HepG2 (cell line): ENCODE data around the gene CLCN4. TPM values are rescaled to one million over a fixed set of nuclear protein-coding genes. Genes with fewer than 3 reads are reported as not detected.

Experiments
- ATAC-seq: fragments of 200-7000 bp; cut with Tn5 transposase; 3 replicates; pipeline ENCODE4 v1.9.1; 2020; ENCODE audit warnings: mild to moderate bottlenecking, moderate library complexity
- BruUV-seq: library from RNA; stranded (reverse); fragments of 400-500 nt; replicated peaks from 2 replicates; lab custom pipeline; 2021; lab: Mats Ljungman, UMichigan
- CTCF ChIA-PET: fragments of 300-600 bp; formaldehyde crosslinking; extraction: SDS; loops from one replicate; lab custom pipeline; 2021; ENCODE audit warnings: low total read pairs, inconsistent platforms, low intra/inter-chr PET ratio; lab: Yijun Ruan, JAX
- POLR2A ChIA-PET: fragments of 350-600 bp; sonication (Branson Sonifier 250); formaldehyde crosslinking; loops from one replicate; lab custom pipeline; 2020; ENCODE audit warnings: antibody characterized with exemption, inconsistent platforms; lab: Yijun Ruan, JAX
- DNase-seq: peaks from one replicate; pipeline ENCODE4 v3.0.0-alpha.2; 2015; ENCODE audit warnings: low spot score
- FAIRE-seq: peaks from 3 replicates; lab custom pipeline; 2011; peaks lifted over from hg19 to GRCh38; lab: Jason Lieb, UNC
- H2AFZ ChIP-seq: one replicate; pipeline ENCODE4 v1.6.1; 2011; ENCODE audit warnings: low read length, inconsistent platforms
- H3K27ac ChIP-seq: fragments of 300-600 bp; 3 replicates; pipeline ENCODE4 v1.8.0; 2011; ENCODE audit warnings: mixed run types, mild to moderate bottlenecking, mixed read lengths, low read length, inconsistent platforms; ENCODE audit not compliant: insufficient read depth; ENCODE audit errors: extremely low read length
- H3K27me3 ChIP-seq, 2 experiments: fragments of 200-600 bp in 1 of 2; 2 replicates in 1 of 2; 3 replicates in 1 of 2; pipeline versions ENCODE4 v1.6.0 to v1.8.0; 2011; ENCODE audit warnings: low read length in 2 of 2, mild to moderate bottlenecking in 2 of 2, moderate library complexity in 2 of 2, inconsistent platforms in 1 of 2; ENCODE audit not compliant: insufficient read depth in 2 of 2, control insufficient read depth in 1 of 2
- H3K36me3 ChIP-seq, 2 experiments: fragments of 200-600 bp in 1 of 2; replicated peaks in 1 of 2; 2 replicates in 1 of 2; 3 replicates in 1 of 2; pipeline versions ENCODE4 v1.5.1 to v1.8.0; 2011; ENCODE audit warnings: low read length in 2 of 2, inconsistent platforms in 1 of 2; ENCODE audit not compliant: insufficient read depth in 2 of 2, control insufficient read depth in 1 of 2
- H3K4me1 ChIP-seq: 2 replicates; pipeline ENCODE4 v1.5.1; 2012; ENCODE audit warnings: low read length, inconsistent platforms; ENCODE audit not compliant: insufficient read depth
- H3K4me2 ChIP-seq: 2 replicates; pipeline ENCODE4 v1.6.0; 2011; ENCODE audit warnings: low read depth, low read length, inconsistent platforms
- H3K4me3 ChIP-seq, 3 experiments: fragments of 200-600 bp in 1 of 3; sonication (generic), shearing (Covaris generic) in 1 of 3; replicated peaks in 1 of 3; 2 replicates each; pipeline ENCODE4 v1.5.1; 2011 to 2016; ENCODE audit warnings: low read length in 3 of 3, inconsistent platforms in 2 of 3, low read depth in 2 of 3, mild to moderate bottlenecking in 2 of 3, control low read depth in 1 of 3, mixed read lengths in 1 of 3; ENCODE audit not compliant: insufficient read depth in 1 of 3
- H3K79me2 ChIP-seq: one replicate; pipeline ENCODE4 v1.6.1; 2011; ENCODE audit warnings: low read length, inconsistent platforms; ENCODE audit not compliant: insufficient read depth
- H3K9ac ChIP-seq: 2 replicates; pipeline ENCODE4 v1.6.0; 2011; ENCODE audit warnings: mild to moderate bottlenecking, low read depth, low read length, inconsistent platforms; ENCODE audit not compliant: insufficient read depth
- H3K9me3 ChIP-seq: 2 replicates; pipeline ENCODE4 v1.5.1; 2012; ENCODE audit warnings: mild to moderate bottlenecking, low read length
- H4K20me1 ChIP-seq: 2 replicates; pipeline ENCODE4 v1.6.0; 2011; ENCODE audit warnings: inconsistent platforms, mild to moderate bottlenecking, low read length, moderate library complexity; ENCODE audit not compliant: insufficient read depth
- ATAD3A ChIP-seq: sonication (generic); formaldehyde crosslinking; IDR thresholded peaks from 2 replicates; pipeline ENCODE4 v1.4.0; 2020; ENCODE audit warnings: missing genetic modification reagents
- ATF7-NPFF ChIP-seq: sonication (generic); formaldehyde crosslinking; IDR thresholded peaks from 2 replicates; pipeline ENCODE4 v1.8.1; 2023; ENCODE audit warnings: mild to moderate bottlenecking, low read depth, missing genetic modification reagents, moderate library complexity
- BRF2 ChIP-seq: sonication (generic); formaldehyde crosslinking; IDR thresholded peaks from 2 replicates; pipeline ENCODE4 v1.8.1; 2022; ENCODE audit warnings: mild to moderate bottlenecking, missing genetic modification reagents
- DR1 ChIP-seq: sonication (generic); formaldehyde crosslinking; IDR thresholded peaks from 2 replicates; pipeline ENCODE4 v1.8.0; 2021; ENCODE audit warnings: mild to moderate bottlenecking, missing genetic modification reagents, inconsistent platforms
- HMGA1 ChIP-seq: sonication (generic); formaldehyde crosslinking; conservative IDR thresholded peaks from 2 replicates; pipeline ENCODE4 v1.4.0; 2020; ENCODE audit warnings: missing genetic modification reagents
- LRRFIP1 ChIP-seq: sonication (generic); formaldehyde crosslinking; conservative IDR thresholded peaks from 2 replicates; pipeline ENCODE4 v1.4.0; 2020; ENCODE audit warnings: missing genetic modification reagents
- MAF1 ChIP-seq: sonication (generic); formaldehyde crosslinking; IDR thresholded peaks from 2 replicates; pipeline ENCODE4 v1.5.0; 2020; ENCODE audit warnings: missing genetic modification reagents, borderline replicate concordance
- MIXL1 ChIP-seq: IDR thresholded peaks from 2 replicates; pipeline ENCODE4 v1.6.1; 2016
- SRSF1 ChIP-seq: fragments of 200-400 bp; formaldehyde crosslinking; optimal IDR thresholded peaks from 2 replicates; pipeline ENCODE3; 2017; ENCODE audit warnings: mild to moderate bottlenecking, low read depth, low read length, moderate library complexity
- ZMYM4 ChIP-seq: sonication (generic); formaldehyde crosslinking; IDR thresholded peaks from 2 replicates; pipeline ENCODE4 v1.8.1; 2023; ENCODE audit warnings: mild to moderate bottlenecking, missing genetic modification reagents
- ZNF101 ChIP-seq: sonication (generic); formaldehyde crosslinking; IDR thresholded peaks from 2 replicates; pipeline ENCODE4 v1.4.0; 2020; ENCODE audit warnings: mild to moderate bottlenecking, low read depth, missing genetic modification reagents, borderline replicate concordance
- ZNF326 ChIP-seq: sonication (generic); formaldehyde crosslinking; IDR thresholded peaks from 2 replicates; pipeline ENCODE4 v1.4.0; 2020; ENCODE audit warnings: missing genetic modification reagents, borderline replicate concordance
- ZNF451 ChIP-seq: sonication (generic); formaldehyde crosslinking; IDR thresholded peaks from 2 replicates; pipeline ENCODE4 v1.5.0; 2020; ENCODE audit warnings: mild to moderate bottlenecking, missing genetic modification reagents
- ZNF562 ChIP-seq: sonication (generic); formaldehyde crosslinking; IDR thresholded peaks from 2 replicates; pipeline ENCODE4 v1.8.0; 2022; ENCODE audit warnings: missing genetic modification reagents, borderline replicate concordance
- ZNF567 ChIP-seq: sonication (generic); formaldehyde crosslinking; IDR thresholded peaks from 2 replicates; pipeline ENCODE4 v1.8.1; 2023; ENCODE audit warnings: mild to moderate bottlenecking, missing genetic modification reagents, borderline replicate concordance
- ZNF616 ChIP-seq: sonication (generic); formaldehyde crosslinking; IDR thresholded peaks from 2 replicates; pipeline ENCODE4 v1.5.0; 2020; ENCODE audit warnings: low read depth, mild to moderate bottlenecking, missing genetic modification reagents
- ZNF776 ChIP-seq: sonication (generic); formaldehyde crosslinking; IDR thresholded peaks from 2 replicates; pipeline ENCODE4 v1.4.0; 2020; ENCODE audit warnings: mild to moderate bottlenecking, missing genetic modification reagents
- WGBS: methylation state at CpG from one replicate; pipeline ENCODE4 v1.1.6; 2017; ENCODE audit warnings: low lambda C conversion rate; 5-methylcytosine and 5-hydroxymethylcytosine counted together
- in situ Hi-C: cut with HindIII; loops from 2 replicates; pipeline ENCODE4 v1.10.0; 2017; ENCODE audit warnings: low pct_unique_long_range_greater_than_20kb; ENCODE audit not compliant: extremely low pct_ligation_motif_present
- intact Hi-C: fragments of 100-400 bp; cut with micrococcal nuclease; formaldehyde crosslinking; loops from one replicate; pipeline ENCODE4 v1.10.0; 2022; ENCODE audit not compliant: unreplicated experiment
- polyA plus RNA-seq, 8 experiments: library from polyadenylated mRNA; depleted of rRNA in 3 of 8; stranded (reverse) in 7 of 8; unstranded in 1 of 8; fragments of >200 nt; fragmentation: Illumina TruSeq in 4 of 8; extraction: Trizol in 4 of 8; gene quantifications; 2 replicates each; pipeline versions ENCODE4 v1.2.1 to v1.2.3, GENCODE V29; 2011 to 2016; ENCODE audit warnings: low read depth in 4 of 8, missing spikeins in 1 of 8, mixed read lengths in 1 of 8; ENCODE audit not compliant: insufficient read depth in 1 of 8
- total RNA-seq, 5 experiments: library from RNA; depleted of rRNA; stranded (reverse); fragments of >200 nt; fragmentation: Illumina TruSeq; extraction: Trizol; gene quantifications; 2 replicates each; pipeline ENCODE4 v1.2.3, GENCODE V29; 2016; ENCODE audit warnings: low read depth in 1 of 5

The CLCN4 gene
- total and polyA plus RNA-seq, 2 of the 13 experiments (the other 11 are each of a cell fraction or from before 2014, with no cell fraction given): 1.8 to 2.5 TPM

- POLR2A ChIA-PET: no interaction called here
- ATAC-seq (no peak), FAIRE-seq (no peak)
Measured at GRCh38 chrX:10160211-10160610, 3.4 kb downstream of the CLCN4 start.

More at GRCh38 chrX:10160211-10160610, 3.4 kb downstream of the CLCN4 start:
- H2AFZ ChIP-seq: no peak overlapping the region
- no peak overlapping the region for H3K4me3 ChIP-seq
- BruUV-seq: no TSS peak
- in situ Hi-C loops: no loop called here
- no peaks in the 10 kb centered on the region for H3K27me3 ChIP-seq
- WGBS: 90% methylated on average over 9 of the region's 9 CpGs
- CTCF ChIA-PET: no interaction called here
- TF ChIP-seq ATAD3A (CRISPR knock-in tag) (no peak), DR1 (CRISPR knock-in tag) (no peak), ZNF562 (CRISPR knock-in tag) (no peak), MIXL1 (CRISPR knock-in tag) (no peak), SRSF1 (no peak), ZNF776 (CRISPR knock-in tag) (no peak), BRF2 (CRISPR knock-in tag) (no peak), HMGA1 (no peak), ATF7-NPFF (CRISPR knock-in tag) (no peak), LRRFIP1 (no peak), MAF1 (CRISPR knock-in tag) (no peak), ZNF326 (CRISPR knock-in tag) (no peak), ZNF616 (CRISPR knock-in tag) (no peak), ZMYM4 (CRISPR knock-in tag) (no peak), ZNF451 (CRISPR knock-in tag) (no peak), ZNF567 (CRISPR knock-in tag) (no peak), ZNF101 (CRISPR knock-in tag) (no peak)
- no peak overlapping the region for H3K27ac ChIP-seq
- no peaks in the 10 kb centered on the region for H3K36me3 ChIP-seq
- H3K4me2 ChIP-seq: no peak overlapping the region
- H3K9me3 ChIP-seq: no peaks in the 10 kb centered on the region
- no peak overlapping the region for H3K9ac ChIP-seq
- DNase-seq: no peak
- intact Hi-C loops: no loop called here
- no peaks in the 10 kb centered on the region for H3K79me2 ChIP-seq
- peaks cover 24% of the 10 kb centered on the region for H3K4me1 ChIP-seq
- H4K20me1 ChIP-seq: no peaks in the 10 kb centered on the region
